Mucosa of stomach (tissue), 1 donor: ENCODE results near the gene MRPL18.
A peak's percentile ranks its signal among the peaks of the same experiment; 100 is the strongest.
"Not testable (repeated sequence)": the region's sequence is repeated elsewhere in the genome, so short reads cannot be mapped to it uniquely, and the experiment has no call there.

ENCODE experiments used
- H3K27me3 ChIP-seq: one replicate; pipeline ENCODE4 v1.7.0; 2013; ENCODE audit warnings: mild to moderate bottlenecking, low read length; ENCODE audit not compliant: control insufficient read depth, insufficient read depth
- H3K36me3 ChIP-seq: one replicate; pipeline ENCODE4 v1.7.0; 2013; ENCODE audit warnings: low read length; ENCODE audit not compliant: control insufficient read depth, insufficient read depth
- H3K4me1 ChIP-seq: one replicate; pipeline ENCODE4 v1.7.0; 2013; ENCODE audit warnings: mild to moderate bottlenecking, low read length; ENCODE audit not compliant: control insufficient read depth, insufficient read depth
- H3K4me3 ChIP-seq: one replicate; pipeline ENCODE4 v1.7.0; 2013; ENCODE audit warnings: low read length
- H3K9ac ChIP-seq: one replicate; pipeline ENCODE4 v1.7.0; 2013; ENCODE audit warnings: mild to moderate bottlenecking, low read length, moderate library complexity
- H3K9me3 ChIP-seq: one replicate; pipeline ENCODE4 v1.7.0; 2013; ENCODE audit warnings: mild to moderate bottlenecking, low read length, moderate library complexity; ENCODE audit not compliant: control insufficient read depth
- donor health status: Pancreatic carcinoma.

The MRPL18 gene

DNA sequence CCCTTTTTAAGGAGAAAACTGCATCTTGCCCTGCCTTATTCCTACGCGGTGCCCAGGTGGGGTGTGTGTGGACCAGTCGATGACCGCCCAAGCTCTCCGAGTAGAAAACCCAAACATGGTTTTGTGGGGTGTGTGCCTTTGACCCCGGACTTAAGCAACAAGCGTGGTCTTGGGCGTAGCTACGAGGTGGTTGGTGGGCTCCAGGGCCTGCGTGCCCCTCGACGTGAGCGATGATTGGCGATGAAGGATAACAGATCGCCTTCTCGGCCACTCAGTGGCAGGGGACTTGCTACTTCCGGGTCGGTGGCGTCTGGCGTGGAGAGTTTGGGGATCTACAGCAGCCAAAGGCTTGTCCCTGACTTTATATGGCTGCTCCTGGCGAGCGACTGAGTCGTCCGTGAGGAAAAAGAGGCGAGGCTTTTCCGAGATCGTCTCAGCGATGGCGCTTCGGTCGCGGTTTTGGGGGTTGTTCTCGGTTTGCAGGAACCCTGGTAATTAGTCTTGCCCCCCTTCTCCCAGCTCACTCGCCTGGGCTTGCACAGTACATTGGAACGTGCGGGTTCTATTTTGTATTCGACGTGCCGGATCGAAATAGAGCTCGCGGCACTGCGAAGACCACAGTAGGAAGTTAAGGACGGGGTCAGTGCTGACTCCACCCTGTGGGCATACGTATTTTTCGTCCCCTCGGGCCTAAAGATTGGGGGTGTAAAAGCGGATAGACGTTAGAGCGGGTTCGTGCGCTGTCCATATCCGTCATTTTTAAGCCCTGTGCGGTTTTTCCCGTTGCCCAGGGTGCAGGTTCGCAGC is at the start of gene MRPL18:
MRPL18 (plus strand) TSS at position 319 of the 807 bp plus-strand sequence; CDS start at position 440, 121 bp downstream.
- H3K9ac ChIP-seq: peak within 1 kb of the TSS; percentile 86
- H3K4me3 ChIP-seq: peak within 1 kb of the TSS; percentile 95
- no peaks in the 10 kb centered on the region for H3K36me3 ChIP-seq
- H3K4me1 ChIP-seq: peaks cover 7% of the 10 kb centered on the region
- no peaks in the 10 kb centered on the region for H3K27me3 ChIP-seq
- no peaks in the 10 kb centered on the region for H3K9me3 ChIP-seq

DNA sequence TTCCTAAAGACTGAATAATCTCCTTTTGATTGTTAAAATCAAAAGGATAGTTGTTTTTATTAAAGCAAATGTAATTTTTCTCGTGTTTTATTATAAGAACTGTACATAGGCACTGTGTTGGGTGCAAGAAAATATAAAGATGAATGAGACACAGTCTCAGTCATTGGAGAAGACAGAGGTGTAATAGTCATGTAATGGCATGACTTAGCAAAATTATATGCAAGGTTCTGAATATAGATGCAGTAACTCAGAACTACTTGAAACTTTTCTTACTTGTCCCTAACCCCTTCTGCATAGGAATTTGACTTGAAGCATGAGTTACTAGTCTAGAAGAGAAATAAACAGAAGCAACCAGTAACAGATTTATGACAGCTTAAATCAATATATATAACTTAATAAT is 48.1 kb upstream of the MRPL18 start:
- H3K4me3 ChIP-seq: no peak overlapping the region
- no peaks in the 10 kb centered on the region for H3K9me3 ChIP-seq
- no peaks in the 10 kb centered on the region for H3K4me1 ChIP-seq
- no peaks in the 10 kb centered on the region for H3K27me3 ChIP-seq
- H3K9ac ChIP-seq: no peak overlapping the region
- H3K36me3 ChIP-seq: no peaks in the 10 kb centered on the region

DNA sequence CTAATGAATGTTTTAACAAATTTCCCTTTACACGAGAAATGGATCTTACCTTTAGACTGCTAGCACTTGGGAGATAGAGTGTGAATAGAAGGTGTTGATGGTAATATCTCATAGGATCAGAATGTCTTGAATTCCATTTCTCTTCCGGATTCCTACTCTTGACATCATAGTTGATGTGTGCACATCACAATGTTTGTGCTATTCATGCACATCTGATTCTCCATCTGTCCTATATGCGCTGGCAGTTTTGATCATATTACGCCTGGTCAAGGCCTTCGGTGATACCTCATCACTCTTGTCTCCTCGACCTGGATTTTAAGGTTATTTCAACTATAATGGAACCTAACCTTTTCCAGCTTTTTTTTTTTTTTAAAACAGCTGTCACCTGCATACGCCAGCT is 45.2 kb upstream of the MRPL18 start:
- Histone ChIP-seq H3K9ac (no peak overlapping the region), H3K36me3 (no peaks in the 10 kb centered on the region), H3K4me1 (no peaks in the 10 kb centered on the region), H3K27me3 (no peaks in the 10 kb centered on the region), H3K9me3 (no peaks in the 10 kb centered on the region), H3K4me3 (no peak overlapping the region)

DNA sequence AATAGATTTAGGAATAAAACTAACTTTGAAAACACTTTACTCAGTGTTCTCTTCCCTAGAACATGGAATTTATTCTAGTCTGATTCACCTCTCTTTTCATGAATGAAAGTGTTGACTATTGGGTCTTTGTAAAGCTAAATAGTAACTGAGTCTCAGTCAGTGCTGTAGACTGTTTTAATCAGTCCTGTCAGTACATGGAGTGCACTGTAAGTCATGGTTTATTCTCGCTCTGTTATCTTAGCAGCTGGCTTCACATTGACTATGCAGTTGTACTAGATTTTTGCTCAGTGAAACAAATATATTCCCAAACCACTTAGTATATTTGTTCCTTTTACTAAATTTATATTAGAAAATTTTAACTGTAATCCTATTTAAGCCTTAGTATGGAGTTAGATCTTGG is 43.5 kb upstream of the MRPL18 start:
- H3K4me3 ChIP-seq: no peak overlapping the region
- H3K9ac ChIP-seq: no peak overlapping the region
- no peaks in the 10 kb centered on the region for H3K9me3 ChIP-seq
- H3K36me3 ChIP-seq: no peaks in the 10 kb centered on the region
- no peaks in the 10 kb centered on the region for H3K4me1 ChIP-seq
- no peaks in the 10 kb centered on the region for H3K27me3 ChIP-seq

DNA sequence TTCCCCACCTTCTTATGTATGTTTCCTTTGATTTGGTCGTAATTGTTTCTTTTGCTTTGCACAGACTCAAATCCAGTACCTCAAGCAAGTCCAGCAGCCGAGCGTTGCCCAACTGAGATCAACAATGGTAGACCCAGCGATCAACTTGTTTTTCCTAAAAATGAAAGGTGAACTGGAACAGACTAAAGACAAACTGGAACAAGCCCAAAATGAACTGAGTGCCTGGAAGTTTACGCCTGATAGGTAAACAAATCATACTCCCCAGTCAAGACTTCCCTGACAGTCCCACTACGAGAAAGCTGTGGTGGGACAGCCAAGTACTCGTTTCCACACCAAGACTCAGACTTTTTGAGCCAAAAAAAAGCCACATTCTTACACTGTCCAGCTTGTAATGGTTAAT is 42.1 kb upstream of the MRPL18 start:
- H3K9me3 ChIP-seq, H3K9ac ChIP-seq, H3K27me3 ChIP-seq, H3K4me1 ChIP-seq, H3K4me3 ChIP-seq, H3K36me3 ChIP-seq: not testable (repeated sequence)

DNA sequence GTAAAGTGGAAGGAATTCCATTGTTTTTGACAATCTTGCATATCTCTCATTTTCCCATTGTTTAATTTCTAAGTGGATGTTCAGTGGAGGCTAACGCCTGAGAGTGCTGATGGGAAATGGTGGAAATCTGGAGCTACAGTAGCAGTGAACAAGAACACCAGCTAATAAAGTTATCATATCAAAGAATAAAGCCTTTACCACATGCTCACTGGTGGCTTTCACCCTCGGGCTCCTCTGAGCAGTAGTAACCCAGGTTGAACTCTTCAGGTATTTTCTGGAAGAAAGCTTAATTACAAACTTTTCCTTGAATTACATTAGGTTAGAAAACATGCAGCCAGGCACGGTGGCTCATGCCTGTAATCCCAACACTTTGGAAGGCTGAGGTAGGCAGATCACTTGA is 38.8 kb upstream of the MRPL18 start:
- Histone ChIP-seq H3K36me3 (no peaks in the 10 kb centered on the region), H3K9ac (no peak overlapping the region)

DNA sequence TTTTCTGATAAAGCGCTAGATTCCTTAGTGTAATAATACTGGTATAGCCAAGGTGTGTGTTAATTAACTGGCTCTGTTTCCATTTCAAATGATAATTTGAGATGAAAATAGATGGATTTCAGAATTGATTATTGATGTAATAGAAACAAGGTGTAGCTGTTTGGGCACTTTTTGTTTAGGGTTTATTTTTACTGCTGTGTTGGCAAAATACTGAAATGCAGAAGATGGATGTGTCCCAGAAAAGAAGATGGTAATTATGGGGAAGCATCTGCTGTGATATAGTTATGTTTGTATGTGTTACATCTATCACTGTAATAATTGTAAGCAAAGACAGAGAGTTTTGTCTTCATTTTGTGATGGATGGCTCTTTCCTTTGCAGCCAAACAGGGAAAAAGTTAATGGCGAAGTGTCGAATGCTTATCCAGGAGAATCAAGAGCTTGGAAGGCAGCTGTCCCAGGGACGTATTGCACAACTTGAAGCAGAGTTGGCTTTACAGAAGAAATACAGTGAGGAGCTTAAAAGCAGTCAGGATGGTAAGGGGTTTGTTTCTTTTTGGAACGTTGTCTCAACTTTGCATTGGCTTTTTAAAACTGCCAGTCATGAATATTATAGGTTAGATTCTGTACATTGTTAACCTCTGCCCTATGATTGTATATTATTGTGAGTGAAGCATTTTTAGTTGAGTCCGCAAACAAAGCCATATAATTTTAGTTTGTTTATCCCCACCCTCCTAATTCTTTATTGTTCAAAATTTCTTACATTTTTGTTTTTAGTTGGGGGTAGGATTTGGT is 37.0 kb upstream of the MRPL18 start:
- no peaks in the 10 kb centered on the region for H3K9me3 ChIP-seq
- H3K9ac ChIP-seq: no peak overlapping the region
- no peak overlapping the region for H3K4me3 ChIP-seq
- H3K27me3 ChIP-seq: no peaks in the 10 kb centered on the region
- H3K36me3 ChIP-seq: no peaks in the 10 kb centered on the region
- no peaks in the 10 kb centered on the region for H3K4me1 ChIP-seq

More for the DNA sequence above, 38.8 kb upstream of the MRPL18 start:
- Histone ChIP-seq H3K4me1 (no peaks in the 10 kb centered on the region), H3K4me3 (no peak overlapping the region), H3K27me3 (no peaks in the 10 kb centered on the region), H3K9me3 (no peaks in the 10 kb centered on the region)

DNA sequence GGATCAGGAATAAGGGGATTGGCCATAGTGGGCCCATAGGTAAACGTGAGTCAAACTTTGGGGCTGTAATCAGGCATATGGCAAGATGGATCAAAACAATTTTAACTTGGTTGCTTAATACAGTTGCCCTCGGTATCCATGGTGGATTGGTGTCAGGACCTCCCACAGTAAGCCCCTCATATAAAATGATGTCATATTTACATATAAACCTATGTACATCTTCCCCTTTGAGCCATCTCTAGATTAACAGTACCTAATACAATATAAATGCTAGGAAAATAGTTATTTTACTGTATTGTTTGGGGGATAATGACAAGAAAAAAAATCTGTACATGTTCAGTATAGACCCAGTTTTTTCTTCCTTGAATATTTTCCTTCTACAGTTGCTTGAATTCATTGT is 35.9 kb upstream of the MRPL18 start:
- H3K27me3 ChIP-seq: no peaks in the 10 kb centered on the region
- no peaks in the 10 kb centered on the region for H3K4me1 ChIP-seq
- H3K4me3 ChIP-seq: no peak overlapping the region
- H3K9ac ChIP-seq: no peak overlapping the region
- H3K9me3 ChIP-seq: no peaks in the 10 kb centered on the region
- no peaks in the 10 kb centered on the region for H3K36me3 ChIP-seq

DNA sequence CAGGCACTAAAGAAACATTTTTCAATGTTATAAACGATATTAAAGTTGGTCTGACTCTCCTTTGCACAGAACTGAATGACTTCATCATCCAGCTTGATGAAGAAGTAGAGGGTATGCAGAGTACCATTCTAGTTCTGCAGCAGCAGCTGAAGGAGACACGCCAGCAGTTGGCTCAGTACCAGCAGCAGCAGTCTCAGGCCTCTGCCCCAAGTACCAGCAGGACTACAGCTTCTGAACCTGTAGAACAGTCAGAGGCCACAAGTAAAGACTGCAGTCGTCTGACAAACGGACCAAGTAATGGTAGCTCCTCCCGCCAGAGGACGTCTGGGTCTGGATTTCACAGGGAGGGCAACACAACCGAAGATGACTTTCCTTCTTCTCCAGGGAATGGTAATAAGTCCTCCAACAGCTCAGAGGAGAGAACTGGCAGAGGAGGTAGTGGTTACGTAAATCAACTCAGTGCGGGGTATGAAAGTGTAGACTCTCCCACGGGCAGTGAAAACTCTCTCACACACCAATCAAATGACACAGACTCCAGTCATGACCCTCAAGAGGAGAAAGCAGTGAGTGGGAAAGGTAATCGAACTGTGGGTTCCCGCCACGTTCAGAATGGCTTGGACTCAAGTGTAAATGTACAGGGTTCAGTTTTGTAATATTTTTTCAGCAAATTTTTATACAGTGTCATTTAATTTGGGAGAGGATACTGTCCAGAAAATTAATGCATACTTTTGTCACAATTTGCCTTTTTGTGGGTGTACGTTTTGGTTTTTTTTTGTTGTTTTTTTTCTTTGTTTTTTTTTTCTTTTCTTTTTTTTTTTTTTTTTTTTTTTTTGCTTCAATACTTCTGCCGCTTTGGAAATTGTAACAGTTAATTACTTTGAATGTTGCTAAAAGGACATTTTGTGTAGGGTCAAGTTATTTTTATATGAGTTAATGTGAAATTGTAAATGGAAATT is 35.0 kb upstream of the MRPL18 start:
- H3K27me3 ChIP-seq: no peaks in the 10 kb centered on the region
- H3K9ac ChIP-seq: no peak overlapping the region
- no peaks in the 10 kb centered on the region for H3K36me3 ChIP-seq
- H3K4me1 ChIP-seq: no peaks in the 10 kb centered on the region
- no peak overlapping the region for H3K4me3 ChIP-seq
- H3K9me3 ChIP-seq: no peaks in the 10 kb centered on the region

DNA sequence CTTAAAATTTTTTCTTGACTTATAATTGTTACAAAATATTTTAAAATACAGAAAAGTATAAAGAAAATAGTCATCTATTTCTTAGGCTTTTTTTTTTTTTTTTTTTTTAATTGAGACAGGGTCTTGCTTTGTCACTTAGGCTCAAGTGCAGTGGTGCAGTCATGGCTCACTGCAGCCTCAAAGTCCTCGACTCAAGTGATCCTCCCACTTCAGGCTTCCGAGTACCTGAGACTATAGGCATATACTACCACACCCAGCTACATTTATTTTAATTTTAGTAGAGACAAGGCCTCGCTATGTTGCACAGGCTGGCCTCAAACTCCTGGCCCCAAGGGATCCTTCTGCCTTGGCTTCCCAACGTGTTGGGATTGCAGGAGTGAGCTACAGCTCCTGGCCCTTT is 33.8 kb upstream of the MRPL18 start:
- Histone ChIP-seq H3K36me3 (no peaks in the 10 kb centered on the region), H3K4me3 (no peak overlapping the region), H3K9me3 (no peaks in the 10 kb centered on the region), H3K9ac (no peak overlapping the region), H3K27me3 (no peaks in the 10 kb centered on the region), H3K4me1 (peaks cover 10% of the 10 kb centered on the region)

DNA sequence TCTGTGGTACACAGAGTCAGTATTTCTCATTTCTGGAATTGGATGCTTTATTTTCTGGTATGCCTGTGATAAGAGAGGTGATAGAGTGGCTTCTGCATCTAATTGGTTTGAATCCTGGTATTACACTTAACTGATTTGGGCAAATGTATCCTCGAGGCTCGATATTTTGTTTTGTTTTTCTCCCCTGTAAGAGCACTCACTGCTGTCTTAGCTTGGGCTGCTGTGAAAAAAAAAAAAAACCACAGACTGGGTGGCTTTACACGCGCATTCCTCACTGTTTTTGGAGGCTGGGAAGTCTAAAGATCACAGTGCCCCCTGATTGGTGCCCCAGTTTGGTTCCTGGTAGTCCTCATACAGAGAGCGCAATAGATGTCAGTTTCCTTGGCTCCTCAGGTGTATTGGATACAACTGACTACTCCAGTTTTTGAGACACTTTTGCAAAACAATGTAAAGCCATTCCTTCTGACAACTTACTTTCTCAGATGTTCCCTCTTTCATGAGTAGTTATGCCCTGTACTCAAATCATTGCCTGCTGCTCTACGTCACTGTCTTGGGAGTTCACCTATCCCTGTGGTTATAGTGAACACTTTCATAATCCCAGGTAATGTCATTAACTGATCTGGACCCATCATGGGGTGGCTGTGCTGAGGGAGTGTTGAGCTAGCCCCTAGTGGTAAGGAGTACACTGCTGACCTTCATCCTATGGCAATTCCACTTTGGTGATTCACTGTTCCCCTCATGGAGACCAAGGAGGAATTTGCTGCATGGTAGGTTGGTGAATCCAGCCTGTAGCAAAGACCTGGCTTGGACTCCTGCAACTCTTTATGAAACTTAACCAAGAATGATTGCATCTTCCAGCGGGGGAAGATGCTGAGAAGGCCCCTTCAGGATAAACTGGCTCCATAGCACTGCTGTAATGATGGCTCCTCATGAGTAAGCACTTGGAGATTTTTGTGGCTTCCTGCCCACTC is 32.0 kb upstream of the MRPL18 start:
- Histone ChIP-seq H3K4me3 (no peak overlapping the region), H3K36me3 (no peaks in the 10 kb centered on the region), H3K9ac (no peak overlapping the region), H3K4me1 (peaks cover 16% of the 10 kb centered on the region), H3K9me3 (no peaks in the 10 kb centered on the region), H3K27me3 (no peaks in the 10 kb centered on the region)
